ENCODE data around the gene TRMT112. TPM values are rescaled to one million over a fixed set of nuclear protein-coding genes. Genes with fewer than 3 reads are reported as not detected.

TRMT112 gene
- total RNA-seq, 2 donors from 2014 or later, result 60.6 to 67.5 TPM

DNA sequence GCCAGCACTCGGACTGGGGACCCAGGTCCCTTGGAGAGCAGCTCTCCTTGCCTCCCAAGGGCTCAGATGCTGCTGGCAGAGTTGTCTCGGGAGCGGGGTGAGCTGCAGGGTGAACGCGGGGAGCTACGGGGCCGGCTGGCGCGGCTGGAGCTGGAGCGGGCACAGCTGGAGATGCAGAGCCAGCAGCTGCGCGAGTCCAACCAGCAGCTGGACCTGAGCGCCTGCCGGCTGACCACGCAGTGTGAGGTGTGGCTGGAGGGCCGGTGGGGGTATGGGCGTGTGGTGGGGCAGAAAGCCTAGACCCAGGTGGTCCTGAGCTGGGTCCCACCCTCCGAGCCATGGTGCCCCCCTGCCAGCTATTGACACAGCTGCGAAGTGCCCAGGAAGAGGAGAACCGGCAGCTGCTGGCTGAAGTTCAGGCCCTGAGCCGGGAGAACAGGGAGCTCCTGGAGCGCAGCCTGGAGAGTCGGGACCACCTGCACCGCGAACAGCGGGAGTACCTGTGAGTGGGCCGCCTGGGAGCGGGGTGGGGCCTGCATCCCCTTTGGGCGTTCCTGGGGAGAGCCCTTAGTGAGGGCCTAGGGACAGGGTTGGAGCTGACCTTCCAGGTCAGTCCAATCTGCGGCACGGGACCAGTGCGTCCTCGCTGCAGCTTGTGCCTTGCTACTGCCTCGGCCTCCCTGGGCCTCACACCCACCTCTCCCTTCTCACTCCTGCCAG, 35.8 kb upstream of the TRMT112 start:
- intact Hi-C loops (cut with DNase I, micrococcal nuclease), result no loop called here
- DNase-seq, result no peak
- ATAC-seq, result no peak

DNA sequence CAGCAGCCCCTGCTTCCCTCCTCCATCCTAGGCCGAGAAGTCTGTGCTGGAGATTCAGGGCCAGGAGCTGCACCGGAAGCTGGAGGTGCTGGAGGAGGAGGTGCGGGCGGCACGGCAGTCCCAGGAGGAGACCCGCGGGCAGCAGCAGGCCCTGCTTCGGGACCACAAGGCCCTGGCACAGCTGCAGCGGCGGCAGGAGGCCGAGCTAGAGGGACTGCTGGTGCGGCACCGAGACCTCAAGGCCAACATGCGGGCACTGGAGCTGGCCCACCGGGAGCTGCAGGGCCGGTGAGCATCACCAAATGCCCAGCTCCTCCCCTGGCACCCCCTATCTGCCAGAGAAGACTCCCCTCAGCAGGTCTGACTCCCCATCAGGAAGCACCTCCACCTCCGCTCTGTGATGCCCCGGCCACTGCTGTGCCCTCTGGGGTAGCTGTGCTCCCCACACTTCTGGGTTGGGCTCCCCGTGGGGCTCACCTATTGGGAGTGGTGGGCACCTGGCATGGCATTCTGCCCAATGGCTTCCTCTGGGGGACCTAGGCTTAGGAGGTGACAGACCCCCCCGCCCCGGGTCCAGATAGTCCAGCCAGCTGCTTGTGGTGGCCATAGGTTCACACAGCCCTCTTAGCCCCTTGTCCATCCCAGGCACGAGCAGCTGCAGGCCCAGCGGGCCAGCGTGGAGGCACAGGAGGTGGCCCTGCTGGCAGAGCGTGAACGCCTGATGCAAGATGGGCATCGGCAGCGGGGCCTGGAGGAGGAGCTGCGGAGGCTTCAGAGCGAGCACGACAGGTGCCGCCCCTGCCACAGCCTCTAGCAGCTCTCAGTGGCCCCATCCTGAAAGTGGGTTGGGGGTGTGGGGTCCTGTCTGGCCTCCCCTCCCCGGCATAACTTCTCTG, 35.0 kb upstream of the TRMT112 start:
- ATAC-seq, result no peak
- intact Hi-C loops (cut with DNase I, micrococcal nuclease), result no loop called here
- DNase-seq, result no peak

DNA sequence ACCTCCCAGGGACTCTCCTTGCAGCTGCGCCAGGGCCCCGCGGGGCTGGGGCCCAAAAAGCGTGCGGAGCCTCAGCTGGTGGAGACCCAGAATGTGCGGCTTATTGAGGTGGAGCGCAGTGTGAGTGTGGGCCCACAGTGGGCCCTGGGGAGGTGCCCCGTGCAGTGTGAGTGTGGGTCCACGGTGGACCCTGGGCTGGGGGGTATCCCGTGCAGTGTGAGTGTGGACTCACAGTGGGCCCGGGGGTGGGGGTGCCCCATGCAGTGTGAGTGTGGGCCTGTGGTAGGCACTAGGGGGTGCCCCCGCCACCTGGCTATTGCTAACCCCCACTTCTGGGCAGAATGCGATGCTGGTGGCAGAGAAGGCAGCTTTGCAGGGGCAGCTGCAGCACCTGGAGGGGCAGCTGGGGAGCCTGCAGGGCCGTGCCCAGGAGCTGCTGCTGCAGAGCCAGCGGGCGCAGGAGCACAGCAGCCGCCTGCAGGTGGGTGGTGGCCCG, 33.8 kb upstream of the TRMT112 start:
- DNase-seq (no peak), ATAC-seq (no peak)
- intact Hi-C loops (cut with DNase I, micrococcal nuclease), result no loop called here

DNA sequence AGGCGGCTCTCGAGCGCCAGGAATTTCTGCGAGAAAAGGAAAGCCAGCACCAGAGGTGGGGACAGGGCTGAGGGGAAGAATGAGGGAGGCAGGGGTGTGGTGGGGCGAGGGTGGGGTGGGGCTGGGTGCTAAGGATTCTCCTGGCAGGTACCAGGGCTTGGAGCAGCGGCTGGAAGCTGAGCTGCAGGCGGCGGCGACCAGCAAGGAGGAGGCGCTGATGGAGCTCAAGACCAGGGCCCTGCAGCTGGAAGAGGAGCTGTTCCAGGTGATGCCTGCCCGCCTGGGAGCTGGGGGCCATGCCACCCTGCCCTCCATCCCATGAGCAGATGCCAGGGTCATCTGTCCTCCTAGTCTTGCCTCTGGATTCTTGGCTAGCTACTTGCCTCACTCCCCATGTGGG, 32.0 kb upstream of the TRMT112 start:
- intact Hi-C loops (cut with DNase I, micrococcal nuclease), result no loop called here
- no peak for ATAC-seq
- DNase-seq, result no peak

DNA sequence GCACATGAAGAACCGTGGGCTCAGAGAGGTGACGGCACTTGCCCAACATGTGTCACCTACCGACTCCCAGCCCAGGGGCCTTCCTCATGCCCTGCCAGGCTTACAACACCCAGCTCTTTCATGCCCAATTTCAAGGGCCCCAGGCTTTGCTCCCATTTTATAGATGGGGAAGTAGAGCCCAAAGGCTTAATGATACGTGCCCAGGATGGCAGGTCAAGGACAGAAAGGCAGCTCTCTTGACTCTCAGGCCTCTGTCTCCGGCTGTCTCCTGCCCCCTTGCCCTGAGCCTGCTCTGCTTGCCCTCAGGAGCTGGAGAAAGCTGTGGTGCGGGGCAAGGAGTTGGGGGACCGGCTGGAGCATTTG, 31.6 kb upstream of the TRMT112 start:
- DNase-seq (no peak), ATAC-seq (no peak)
- intact Hi-C loops (cut with DNase I, micrococcal nuclease), result no loop called here

DNA sequence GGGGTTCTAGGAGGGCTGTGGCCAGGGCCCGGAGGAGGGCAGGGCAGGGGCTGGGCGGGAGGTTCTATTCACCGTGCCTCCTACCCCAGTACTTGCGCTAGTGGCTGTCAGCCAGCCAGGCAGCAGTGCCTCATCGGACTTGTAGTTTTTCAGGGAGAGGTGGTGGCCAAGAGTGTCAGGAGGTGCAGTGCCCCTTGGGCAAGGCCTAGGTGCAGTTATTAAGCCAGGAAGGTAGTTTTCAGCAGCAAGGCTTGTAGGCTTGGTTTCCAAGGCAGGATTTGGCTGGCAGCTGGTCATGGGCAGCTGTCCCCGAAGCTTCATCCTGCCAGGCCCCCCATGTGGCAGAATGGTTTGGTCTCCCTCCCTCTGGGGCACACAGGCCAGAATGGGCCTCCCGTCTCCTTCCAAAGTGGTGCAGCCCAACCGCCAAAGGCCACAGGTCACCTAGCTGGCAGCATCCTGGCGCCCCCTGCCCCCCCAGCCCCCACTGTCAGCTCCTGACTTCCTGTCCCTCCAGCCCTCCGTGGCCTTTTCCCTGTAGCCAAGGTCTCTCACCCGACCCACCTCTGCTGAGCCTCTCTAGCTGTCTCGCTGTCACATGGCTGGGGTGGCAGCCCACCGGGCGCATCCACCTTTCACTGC, 31.1 kb upstream of the TRMT112 start:
- intact Hi-C loops (cut with DNase I, micrococcal nuclease), result no loop called here
- DNase-seq (no peak), ATAC-seq (peak; percentile 54)

DNA sequence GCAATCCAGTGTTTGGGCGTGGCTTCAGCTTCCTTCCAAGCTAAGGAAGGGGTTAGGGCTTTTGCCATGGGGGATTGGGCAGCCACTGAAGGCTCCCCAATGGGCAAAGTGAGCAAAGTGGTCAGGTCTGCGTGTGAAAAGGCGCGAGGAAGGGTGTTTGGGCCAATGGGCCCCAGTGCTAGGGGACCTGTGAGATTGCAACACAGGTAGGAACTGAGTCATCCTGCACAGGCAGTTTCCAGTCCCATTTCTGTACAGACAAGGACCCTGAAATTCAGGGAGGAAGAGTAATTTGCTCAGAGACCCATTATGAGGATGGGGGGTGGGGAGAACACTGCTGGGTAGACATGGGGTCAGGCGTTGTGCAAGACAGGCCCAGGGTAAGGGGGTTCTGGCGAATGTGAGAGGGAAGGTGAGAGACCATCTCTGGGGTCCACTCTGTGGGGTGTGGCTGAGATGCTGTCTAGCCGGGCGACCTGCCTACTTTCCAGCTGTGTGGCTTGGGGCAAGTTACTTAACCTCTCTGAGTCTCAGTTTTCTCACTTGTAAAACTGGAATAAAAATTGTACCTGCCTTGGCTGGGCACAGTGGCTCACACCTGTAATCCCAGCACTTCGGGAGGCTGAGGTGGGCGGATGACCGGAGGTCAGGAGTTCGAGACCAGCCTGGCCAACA, 30.0 kb upstream of the TRMT112 start:
- no peak for ATAC-seq
- intact Hi-C loops (cut with DNase I, micrococcal nuclease), result no loop called here
- DNase-seq, result no peak

DNA sequence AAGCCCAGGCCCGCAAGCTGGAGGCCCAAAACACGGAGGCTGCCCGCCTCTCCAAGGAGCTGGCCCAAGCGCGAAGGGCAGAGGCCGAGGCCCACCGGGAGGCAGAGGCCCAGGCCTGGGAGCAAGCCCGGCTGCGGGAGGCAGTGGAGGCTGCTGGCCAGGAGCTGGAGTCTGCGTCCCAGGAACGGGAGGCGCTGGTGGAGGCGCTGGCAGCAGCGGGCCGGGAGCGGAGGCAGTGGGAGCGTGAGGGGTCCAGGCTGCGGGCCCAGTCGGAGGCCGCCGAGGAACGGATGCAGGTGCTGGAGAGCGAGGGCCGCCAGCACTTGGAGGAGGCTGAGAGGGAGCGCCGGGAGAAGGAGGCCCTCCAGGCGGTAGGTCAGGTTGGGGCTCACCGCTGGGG, 27.4 kb upstream of the TRMT112 start:
- intact Hi-C loops (cut with DNase I, micrococcal nuclease), result no loop called here
- no peak for ATAC-seq
- no peak for DNase-seq

DNA sequence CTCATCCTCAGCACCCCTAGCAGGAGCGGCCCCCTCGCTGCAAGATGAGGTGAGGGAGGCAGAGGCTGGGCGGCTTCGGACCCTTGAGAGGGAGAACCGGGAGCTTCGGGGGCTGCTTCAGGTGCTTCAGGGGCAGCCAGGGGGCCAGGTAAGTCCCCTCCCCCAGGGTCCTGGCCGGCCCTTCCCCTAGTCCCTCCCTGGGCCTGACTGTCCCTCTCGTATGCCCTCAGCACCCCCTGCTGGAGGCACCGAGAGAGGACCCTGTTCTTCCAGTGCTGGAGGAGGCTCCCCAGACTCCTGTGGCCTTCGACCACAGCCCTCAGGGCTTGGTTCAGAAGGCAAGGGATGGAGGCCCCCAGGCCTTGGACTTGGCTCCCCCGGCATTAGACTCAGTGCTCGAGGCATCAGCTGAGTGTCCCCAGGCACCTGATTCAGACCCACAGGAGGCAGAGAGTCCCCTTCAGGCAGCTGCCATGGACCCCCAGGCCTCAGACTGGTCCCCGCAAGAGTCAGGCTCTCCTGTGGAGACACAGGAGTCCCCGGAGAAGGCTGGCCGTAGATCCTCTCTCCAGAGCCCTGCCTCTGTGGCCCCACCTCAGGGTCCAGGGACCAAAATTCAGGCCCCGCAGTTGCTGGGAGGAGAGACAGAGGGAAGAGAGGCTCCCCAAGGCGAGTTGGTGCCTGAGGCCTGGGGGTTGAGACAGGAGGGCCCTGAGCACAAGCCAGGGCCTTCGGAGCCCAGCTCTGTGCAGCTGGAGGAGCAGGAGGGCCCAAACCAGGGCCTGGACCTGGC, 26.6 kb upstream of the TRMT112 start:
- no peak for ATAC-seq
- intact Hi-C loops (cut with DNase I, micrococcal nuclease), result no loop called here
- no peak for DNase-seq

DNA sequence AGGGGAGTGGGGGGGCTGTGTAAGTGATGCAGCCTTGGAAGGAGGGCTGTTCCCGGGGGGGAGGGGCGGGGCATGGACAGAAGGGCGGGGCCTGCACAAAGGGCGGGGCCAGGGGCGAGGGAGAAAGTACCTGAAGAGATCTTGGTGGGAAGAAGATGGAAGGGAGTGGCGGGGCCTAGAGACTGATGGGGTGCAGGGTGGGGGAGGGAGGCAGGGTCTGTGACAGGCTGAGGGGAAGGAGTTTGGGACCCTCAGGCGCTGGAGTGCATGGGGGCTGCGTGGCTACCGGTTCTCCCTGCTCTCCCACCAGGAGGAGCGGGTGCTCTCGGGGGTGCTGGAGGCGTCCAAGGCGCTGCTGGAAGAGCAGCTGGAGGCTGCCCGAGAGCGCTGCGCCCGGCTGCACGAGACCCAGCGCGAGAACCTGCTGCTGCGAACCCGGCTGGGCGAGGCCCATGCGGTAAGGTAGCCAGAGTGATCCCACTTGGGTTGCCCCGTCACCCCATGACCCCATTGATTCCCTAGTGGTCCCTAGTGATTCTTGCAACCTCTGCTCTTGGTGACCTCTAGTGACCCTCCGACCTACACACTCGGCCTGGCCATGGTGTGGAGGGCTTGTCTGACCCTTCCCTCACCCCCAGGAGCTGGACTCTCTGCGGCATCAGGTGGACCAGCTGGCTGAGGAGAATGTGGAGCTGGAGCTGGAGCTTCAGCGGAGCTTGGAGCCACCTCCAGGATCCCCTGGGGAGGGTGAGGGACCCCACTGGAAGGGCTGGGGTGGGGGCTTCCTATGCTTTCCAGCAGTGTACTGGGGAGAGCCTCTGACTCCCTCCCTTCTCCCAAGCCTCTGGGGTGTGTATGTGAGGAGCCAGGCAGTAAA, 25.7 kb upstream of the TRMT112 start:
- ATAC-seq, result peak; percentile 40
- no peak for DNase-seq
- intact Hi-C loops (cut with DNase I, micrococcal nuclease), result no loop called here

DNA sequence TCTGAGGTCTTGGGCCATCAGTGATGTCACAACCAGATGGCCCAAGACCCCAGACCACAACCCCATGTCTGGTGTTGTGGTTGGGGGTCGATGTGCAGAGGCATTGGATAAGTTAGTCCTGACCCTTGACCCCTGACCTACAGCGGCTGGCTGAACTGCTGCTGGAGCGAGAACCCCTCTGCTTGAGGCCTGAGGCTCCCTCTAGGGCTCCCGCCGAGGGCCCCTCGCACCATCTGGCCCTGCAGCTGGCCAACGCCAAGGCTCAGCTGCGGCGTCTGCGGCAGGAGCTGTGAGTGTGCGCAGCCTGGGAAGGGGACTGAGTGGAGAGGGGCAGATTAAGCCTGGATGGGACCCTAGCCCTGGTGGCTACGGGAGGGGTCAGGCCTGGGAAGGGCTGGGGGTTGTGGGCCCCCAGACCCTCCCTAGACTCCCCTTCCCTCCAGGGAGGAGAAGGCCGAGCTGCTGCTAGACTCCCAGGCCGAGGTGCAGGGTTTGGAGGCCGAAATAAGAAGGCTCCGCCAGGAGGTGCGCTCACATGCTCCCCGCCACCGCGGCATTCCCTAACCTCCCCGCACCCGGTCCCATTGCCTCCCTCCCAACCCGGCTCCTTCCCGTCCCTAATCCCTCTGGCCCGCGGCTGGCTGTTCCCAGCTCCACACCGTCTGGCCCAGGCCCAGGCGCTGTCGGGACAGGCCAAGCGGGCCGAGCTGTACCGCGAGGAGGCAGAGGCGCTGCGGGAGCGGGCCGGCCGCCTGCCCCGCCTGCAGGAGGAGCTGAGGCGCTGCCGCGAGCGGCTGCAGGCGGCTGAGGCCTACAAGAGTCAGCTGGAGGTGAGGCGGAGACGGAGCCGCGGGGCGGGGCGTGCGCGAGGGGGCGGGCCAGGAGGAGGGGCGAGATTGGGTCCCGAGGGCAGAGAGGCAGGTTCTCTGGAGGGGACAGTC, 24.8 kb upstream of the TRMT112 start:
- ATAC-seq (peak; percentile 91), DNase-seq (peak; percentile 93 to 94)
- intact Hi-C loops (cut with DNase I, micrococcal nuclease), result no loop called here

DNA sequence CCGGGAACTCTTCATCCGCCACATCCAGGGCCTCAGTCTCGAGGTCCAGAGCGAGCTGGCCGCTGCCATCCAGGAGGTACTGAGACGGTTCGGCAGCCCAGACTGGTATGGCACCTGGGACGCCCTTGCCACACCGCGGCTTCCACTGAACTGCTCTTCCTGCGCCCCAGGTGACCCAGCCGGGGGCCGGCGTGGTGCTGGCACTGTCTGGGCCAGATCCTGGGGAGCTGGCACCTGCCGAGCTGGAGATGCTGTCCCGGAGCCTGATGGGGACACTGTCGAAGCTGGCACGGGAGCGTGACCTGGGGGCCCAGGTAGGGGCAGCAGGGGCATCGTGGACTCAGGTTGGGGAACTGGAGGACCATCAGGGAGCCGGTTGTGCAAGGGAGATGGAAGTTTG, 24.1 kb upstream of the TRMT112 start:
- intact Hi-C loops (cut with DNase I, micrococcal nuclease), result no loop called here
- DNase-seq (no peak), ATAC-seq (no peak)

DNA sequence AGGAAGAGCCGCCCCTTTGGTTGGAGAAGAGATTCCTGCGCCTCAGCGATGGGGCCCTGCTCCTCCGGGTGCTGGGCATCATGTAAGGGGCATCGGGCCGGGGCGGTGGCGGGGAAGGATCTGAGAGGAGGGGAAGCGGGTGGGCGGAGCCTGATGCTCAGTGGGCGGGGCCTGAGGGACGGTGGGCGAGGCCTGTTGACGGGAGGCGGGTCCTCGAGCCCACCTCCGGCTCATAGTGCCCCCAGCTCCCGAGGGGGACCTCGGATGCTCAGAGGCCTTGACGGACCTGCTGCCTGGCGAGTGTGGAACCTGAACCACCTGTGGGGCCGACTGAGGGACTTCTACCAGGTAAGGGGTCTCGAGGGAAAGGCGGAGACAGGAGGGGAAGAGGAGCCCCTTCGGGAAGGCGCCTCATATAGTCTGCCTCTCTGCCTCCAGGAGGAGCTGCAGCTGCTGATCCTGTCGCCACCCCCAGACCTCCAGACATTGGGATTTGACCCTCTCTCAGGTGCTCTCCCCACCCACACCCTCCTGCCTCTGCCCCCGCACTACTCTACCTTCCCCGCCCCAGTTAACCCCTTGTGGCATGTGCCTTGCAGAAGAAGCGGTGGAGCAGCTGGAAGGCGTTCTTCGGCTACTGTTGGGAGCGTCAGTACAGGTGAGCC, 23.4 kb upstream of the TRMT112 start:
- intact Hi-C loops (cut with DNase I, micrococcal nuclease), result no loop called here
- DNase-seq (peak; percentile 56 to 82), ATAC-seq (no peak)

DNA sequence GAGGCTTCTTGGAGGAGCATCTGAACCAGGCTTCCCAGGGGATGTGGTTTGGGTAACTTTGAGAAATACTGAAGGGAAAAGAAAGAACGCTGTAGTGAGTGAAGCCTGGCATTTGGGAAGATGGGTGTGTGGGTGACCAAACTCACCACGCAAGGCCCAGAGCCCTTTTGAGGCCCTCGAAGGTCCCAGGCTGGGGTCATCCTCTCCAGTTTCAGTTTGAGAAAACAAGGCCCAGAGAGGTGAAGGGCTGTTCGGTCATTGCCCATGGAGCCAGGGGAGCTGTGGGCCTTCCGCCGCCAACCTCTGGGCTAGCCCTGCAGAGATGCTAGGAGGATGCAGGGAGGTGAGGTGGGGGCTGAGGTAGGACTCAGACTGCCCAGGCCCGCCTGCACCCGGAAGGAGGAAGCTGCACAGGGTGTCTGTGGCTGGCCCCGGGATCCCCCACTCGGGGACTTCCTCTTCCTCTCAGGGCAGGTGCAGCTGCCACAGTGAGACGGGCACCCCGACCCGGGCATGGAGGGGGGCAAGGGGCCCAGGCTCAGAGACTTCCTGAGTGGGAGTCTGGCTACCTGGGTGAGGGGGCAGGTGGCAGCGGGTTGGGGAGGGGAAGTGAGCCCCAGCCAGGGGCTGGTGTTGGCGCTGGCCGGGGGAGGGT, 22.5 kb upstream of the TRMT112 start, which contains the start of gene CCDC88B:
CCDC88B (plus strand) TSS at position 451 of the 655 bp plus-strand sequence; CDS start at position 514, 63 bp downstream.
- intact Hi-C loops (cut with DNase I, micrococcal nuclease), result no loop called here
- peak; percentile 80 to 84 for DNase-seq
- peak; percentile 28 for ATAC-seq

DNA sequence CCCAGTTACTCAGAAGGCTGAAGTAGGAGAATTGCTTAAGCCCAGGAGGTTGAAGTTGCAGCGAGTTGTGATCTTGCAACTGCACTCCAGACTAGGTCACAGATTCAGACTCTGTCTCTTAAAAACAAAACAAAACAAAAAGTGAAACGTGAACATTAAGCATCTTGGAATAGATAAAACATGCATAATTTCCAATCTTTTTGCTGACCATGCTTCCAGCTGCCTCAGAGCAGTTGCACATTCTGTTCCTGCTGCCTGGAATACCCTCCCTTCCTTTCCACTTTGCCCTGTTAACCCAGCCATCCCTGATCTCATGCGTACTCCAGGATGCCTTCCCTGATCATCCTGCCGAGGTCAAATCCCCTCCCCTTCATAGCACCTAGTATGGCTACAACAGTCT, 21.9 kb upstream of the TRMT112 start:
- DNase-seq (no peak), ATAC-seq (no peak)
- intact Hi-C loops (cut with DNase I, micrococcal nuclease), result no loop called here
